HepG2 (cell line): Measurements from ENCODE around the gene PDXDC1. TPM values are rescaled to one million over a fixed set of nuclear protein-coding genes. Genes with fewer than 3 reads are reported as not detected.
"Not testable (repeated sequence)": the region's sequence is repeated elsewhere in the genome, so short reads cannot be mapped to it uniquely, and the experiment has no call there.

Experiments used
- ETS1 ChIP-seq: sonication (generic); formaldehyde crosslinking; IDR thresholded peaks from 2 replicates; pipeline ENCODE4 v1.4.0; 2020; ENCODE audit warnings: missing genetic modification reagents
- FOXP1 ChIP-seq, 2 experiments: fragments of 450-650 bp in 1 of 2; IDR thresholded peaks; 2 replicates each; pipeline ENCODE4 v1.6.1; 2017 to 2018; ENCODE audit warnings: antibody characterized with exemption in 1 of 2
- GATAD1 ChIP-seq: IDR thresholded peaks from 2 replicates; pipeline ENCODE4 v1.6.1; 2016; ENCODE audit warnings: missing genetic modification reagents, missing compliant biosample characterization
- HNRNPLL ChIP-seq: fragments of 200-400 bp; formaldehyde crosslinking; IDR thresholded peaks from 2 replicates; pipeline ENCODE4 v1.6.1; 2017; ENCODE audit warnings: mild to moderate bottlenecking, low read depth, low read length; ENCODE audit not compliant: poor library complexity, severe bottlenecking
- IKZF5 ChIP-seq: IDR thresholded peaks from 2 replicates; pipeline ENCODE4 v1.6.1; 2018; ENCODE audit warnings: missing genetic modification reagents, mild to moderate bottlenecking, missing compliant biosample characterization
- MAZ ChIP-seq, 2 experiments: sonication (generic) in 1 of 2; formaldehyde crosslinking in 1 of 2; IDR thresholded peaks; 2 replicates each; pipeline versions ENCODE4 v1.5.0 to v1.6.1; 2012 to 2020; ENCODE audit warnings: low read depth in 2 of 2, mild to moderate bottlenecking in 2 of 2, borderline replicate concordance in 1 of 2, improper control_type of control experiment in 1 of 2, low read length in 1 of 2, missing genetic modification reagents in 1 of 2, moderate library complexity in 1 of 2
- TFAP4 ChIP-seq: sonication (generic); IDR thresholded peaks from 2 replicates; pipeline ENCODE4 v1.6.1; 2016; ENCODE audit warnings: low read depth, borderline replicate concordance
- THRA ChIP-seq: sonication (generic); formaldehyde crosslinking; IDR thresholded peaks from 2 replicates; pipeline ENCODE4 v1.4.0; 2020; ENCODE audit warnings: missing genetic modification reagents, borderline replicate concordance
- YEATS2 ChIP-seq: sonication (generic); formaldehyde crosslinking; IDR thresholded peaks from 2 replicates; pipeline ENCODE4 v1.4.0; 2020; ENCODE audit warnings: missing genetic modification reagents, borderline replicate concordance
- ZBTB10 ChIP-seq: sonication (generic); formaldehyde crosslinking; IDR thresholded peaks from 2 replicates; pipeline ENCODE4 v1.4.0; 2020; ENCODE audit warnings: missing genetic modification reagents, borderline replicate concordance
- ZFP91 ChIP-seq: sonication (generic); formaldehyde crosslinking; IDR thresholded peaks from 2 replicates; pipeline ENCODE4 v1.9.0; 2022; ENCODE audit warnings: missing genetic modification reagents, mild to moderate bottlenecking, borderline replicate concordance
- ZFX ChIP-seq: sonication (generic); formaldehyde crosslinking; IDR thresholded peaks from 2 replicates; pipeline ENCODE4 v1.4.0; 2020; ENCODE audit warnings: mild to moderate bottlenecking, low read depth, missing genetic modification reagents, moderate library complexity
- ZNF350 ChIP-seq: sonication (generic); formaldehyde crosslinking; IDR thresholded peaks from 2 replicates; pipeline ENCODE4 v1.4.0; 2020; ENCODE audit warnings: mild to moderate bottlenecking, low read depth, missing genetic modification reagents, borderline replicate concordance
- ZNF639 ChIP-seq: conservative IDR thresholded peaks from 2 replicates; pipeline ENCODE4 v1.6.1; 2018; ENCODE audit warnings: missing genetic modification reagents
- polyA plus RNA-seq, 8 experiments: library from polyadenylated mRNA; depleted of rRNA in 3 of 8; stranded (reverse) in 7 of 8; unstranded in 1 of 8; fragments of >200 nt; fragmentation: Illumina TruSeq in 4 of 8; extraction: Trizol in 4 of 8; gene quantifications; 2 replicates each; pipeline versions ENCODE4 v1.2.1 to v1.2.3, GENCODE V29; 2011 to 2016; ENCODE audit warnings: low read depth in 4 of 8, missing spikeins in 1 of 8, mixed read lengths in 1 of 8; ENCODE audit not compliant: insufficient read depth in 1 of 8
- total RNA-seq, 5 experiments: library from RNA; depleted of rRNA; stranded (reverse); fragments of >200 nt; fragmentation: Illumina TruSeq; extraction: Trizol; gene quantifications; 2 replicates each; pipeline ENCODE4 v1.2.3, GENCODE V29; 2016; ENCODE audit warnings: low read depth in 1 of 5

PDXDC1 gene
- total and polyA plus RNA-seq, 2 of the 13 experiments (the other 11 are each of a cell fraction or from before 2014, with no cell fraction given): 133 to 169 TPM

GRCh38 chr16:15154650-15155562, 180.1 kb downstream of the PDXDC1 start (continued):
- TF ChIP-seq IKZF5 (CRISPR knock-in tag) (peak; percentile 92), HNRNPLL (peak; percentile 90), TFAP4 (peak; percentile 43; the same call in 1 of the 2 replicates), ZFX (peak; percentile 60), YEATS2 (peak; percentile 87), THRA (peak; percentile 69; the same call in 1 of the 2 replicates), ZBTB10 (0 out of 2 replicates have a peak, but pooled peaks have one; percentile 57), GATAD1 (CRISPR knock-in tag) (peak; percentile 72), FOXP1 (CRISPR knock-in tag; IDR thresholded peaks at IDR 0.05) (peak; percentile 35; the same call in 1 of the 2 replicates), ZFP91 (CRISPR knock-in tag) (peak; percentile 30; the same call in 1 of the 2 replicates), ZNF639 (CRISPR knock-in tag) (peak; percentile 87; the same call in 1 of the 2 replicates), ZNF350 (0 out of 2 replicates have a peak, but pooled peaks have one; percentile 38), ETS1 (CRISPR knock-in tag) (0 out of 2 replicates have a peak, but pooled peaks have one; percentile 44), MAZ (IDR thresholded peaks at IDR 0.05; ENCODE audit: borderline replicate concordance, low read depth, low read length) (0 out of 2 replicates have a peak, but pooled peaks have one; percentile 69), MAZ (CRISPR knock-in tag; IDR thresholded peaks at IDR 0.05; ENCODE audit: low read depth) (peak; percentile 77)
- not testable (repeated sequence) for TF ChIP-seq FOXP1 (IDR thresholded peaks at IDR 0.05)
